Fibroblast of skin of scalp (primary cell): ENCODE measurements around the gene ILDR2.
A peak's percentile ranks its signal among the peaks of the same experiment; 100 is the strongest.
"Not testable (repeated sequence)": the region's sequence is repeated elsewhere in the genome, so short reads cannot be mapped to it uniquely, and the experiment has no call there.

ENCODE experiments used
- DNase-seq: peaks from one replicate; pipeline ENCODE4 v3.0.0-alpha.2; 2013

Gene ILDR2

GRCh38 chr1:166884040-166884642, 91.2 kb downstream of the ILDR2 start:
- DNase-seq, result peak; percentile 14

DNA sequence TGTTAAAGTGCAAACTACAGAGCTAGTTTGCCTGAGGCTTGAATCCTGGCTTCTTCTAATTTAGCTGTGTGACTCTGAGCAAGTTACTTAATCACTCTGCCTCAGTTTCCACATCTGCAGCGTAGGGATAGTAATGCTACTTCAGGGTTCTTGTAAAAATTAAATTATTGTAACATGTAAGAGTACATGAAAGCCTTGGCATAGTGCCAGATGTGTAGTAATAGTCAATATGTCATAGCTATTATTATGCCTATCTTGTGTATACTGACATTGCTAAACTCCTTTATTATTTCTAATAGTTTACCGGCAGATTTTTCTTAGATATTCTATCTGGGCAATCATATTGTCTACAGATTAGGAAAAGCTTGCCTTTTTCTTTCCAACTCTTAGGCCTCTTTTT, 92.4 kb downstream of the ILDR2 start:
- no peak for DNase-seq

DNA sequence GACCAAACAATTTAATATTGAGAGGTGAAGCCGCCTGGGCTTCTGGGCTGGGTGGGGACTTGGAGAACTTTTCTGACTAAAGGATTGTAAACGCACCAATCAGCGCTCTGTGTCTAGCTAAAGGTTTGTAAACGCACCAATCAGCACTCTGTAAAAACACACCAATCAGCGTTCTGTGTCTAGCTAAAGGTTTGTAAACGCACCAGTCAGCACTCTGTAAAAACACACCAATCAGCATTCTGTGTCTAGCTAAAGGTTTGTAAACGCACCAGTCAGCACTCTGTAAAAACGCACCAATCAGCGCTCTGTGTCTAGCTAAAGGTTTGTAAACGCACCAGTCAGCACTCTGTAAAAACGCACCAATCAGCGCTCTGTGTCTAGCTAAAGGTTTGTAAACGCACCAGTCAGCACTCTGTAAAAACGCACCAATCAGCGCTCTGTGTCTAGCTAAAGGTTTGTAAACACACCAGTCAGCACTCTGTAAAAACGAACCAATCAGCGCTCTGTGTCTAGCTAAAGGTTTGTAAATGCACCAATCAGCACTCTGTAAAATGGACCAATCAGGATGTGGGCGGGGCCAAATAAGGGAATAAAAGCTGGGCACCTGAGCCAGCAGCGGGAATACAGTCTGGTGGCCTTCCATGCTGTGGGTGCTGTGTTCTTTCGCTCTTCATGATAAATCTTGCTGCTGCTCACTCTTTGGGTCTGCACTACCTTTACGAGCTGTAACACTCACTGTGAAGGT, 97.0 kb downstream of the ILDR2 start:
- DNase-seq, result not testable (repeated sequence)

DNA sequence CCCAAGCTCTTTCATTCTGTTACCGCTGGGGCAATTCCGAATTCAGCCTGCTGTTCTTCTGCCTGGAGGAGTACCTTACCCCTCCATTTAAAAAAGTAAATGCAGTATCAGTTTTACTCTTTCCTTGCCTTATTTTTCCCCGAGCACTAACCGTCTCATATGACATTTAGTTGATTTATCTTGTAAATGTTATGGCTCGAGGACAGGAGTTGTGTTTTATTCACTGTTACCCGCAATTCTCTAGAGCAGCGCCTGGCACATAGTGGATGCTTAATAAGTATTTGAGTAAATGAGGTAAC, 98.9 kb downstream of the ILDR2 start:
- DNase-seq, result no peak

DNA sequence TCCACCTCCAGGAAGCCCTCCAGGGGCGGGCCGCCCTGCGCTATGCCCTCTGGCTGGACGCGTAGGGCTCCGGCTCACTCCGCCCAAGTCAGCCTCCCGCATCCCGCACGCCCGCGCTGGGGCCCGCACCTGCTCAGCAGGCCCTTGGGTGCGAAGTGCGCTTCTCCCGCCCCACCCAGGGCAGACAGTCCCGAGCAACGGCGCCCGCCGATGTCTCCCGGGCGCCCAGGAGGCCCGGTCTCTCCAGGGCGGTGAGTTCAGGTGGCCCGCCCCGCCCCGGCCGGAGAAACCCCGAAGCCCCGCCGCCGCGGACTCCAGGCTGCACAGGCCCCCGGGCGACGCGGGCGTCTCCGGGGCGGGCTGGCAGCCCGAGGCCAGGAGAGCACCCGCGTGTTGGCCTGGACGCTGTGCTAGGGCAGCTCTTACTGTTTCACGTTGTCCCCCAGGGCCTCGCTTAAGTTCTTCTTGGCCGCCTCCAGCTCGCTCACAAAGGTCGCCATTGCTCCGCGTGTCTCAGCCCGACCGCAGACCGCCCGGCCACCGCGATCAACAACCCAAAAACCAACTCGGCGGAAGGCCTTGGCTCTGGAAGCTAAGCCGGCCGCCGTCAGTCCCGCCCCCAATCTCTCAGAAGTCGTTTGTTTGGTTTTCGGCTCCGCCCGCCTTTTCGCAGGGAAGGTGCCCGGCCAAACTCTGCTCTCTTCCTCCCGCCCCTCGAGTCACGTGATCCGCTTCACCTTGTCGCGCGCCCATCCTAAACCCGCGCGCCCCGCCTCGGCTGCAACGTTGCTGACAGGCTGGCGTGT, 99.4 kb downstream of the ILDR2 start, which contains the start of gene TADA1:
TADA1 (minus strand) TSS at position 531 of the 806 bp plus-strand sequence; CDS start at position 500, 31 bp downstream.
- DNase-seq, result peak; percentile 98

- DNase-seq, result no peak
Measured at GRCh38 chr1:166875302-166875733, 100.0 kb downstream of the ILDR2 start.

DNA sequence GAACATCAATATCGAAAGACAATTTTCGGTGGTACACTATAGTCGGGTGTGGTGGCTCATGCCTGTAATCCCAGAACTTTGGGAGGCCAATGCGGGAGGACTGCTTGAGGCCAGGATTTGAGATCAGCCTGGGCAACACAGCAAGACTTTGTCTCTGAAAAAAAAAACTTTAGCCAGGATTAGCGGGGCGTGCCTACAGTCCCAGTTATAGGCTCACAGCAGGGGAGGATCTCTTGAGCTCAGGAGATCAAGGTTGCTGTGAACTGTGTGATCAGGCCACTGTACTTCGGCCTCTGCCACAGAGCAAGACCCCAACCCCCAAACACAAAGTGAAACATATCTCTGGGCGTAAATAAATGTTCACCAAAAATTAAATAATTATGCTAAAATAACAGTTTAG, 100.9 kb downstream of the ILDR2 start:
- no peak for DNase-seq

- DNase-seq, result no peak
Measured at GRCh38 chr1:166870584-166870983, 104.8 kb downstream of the ILDR2 start.

DNA sequence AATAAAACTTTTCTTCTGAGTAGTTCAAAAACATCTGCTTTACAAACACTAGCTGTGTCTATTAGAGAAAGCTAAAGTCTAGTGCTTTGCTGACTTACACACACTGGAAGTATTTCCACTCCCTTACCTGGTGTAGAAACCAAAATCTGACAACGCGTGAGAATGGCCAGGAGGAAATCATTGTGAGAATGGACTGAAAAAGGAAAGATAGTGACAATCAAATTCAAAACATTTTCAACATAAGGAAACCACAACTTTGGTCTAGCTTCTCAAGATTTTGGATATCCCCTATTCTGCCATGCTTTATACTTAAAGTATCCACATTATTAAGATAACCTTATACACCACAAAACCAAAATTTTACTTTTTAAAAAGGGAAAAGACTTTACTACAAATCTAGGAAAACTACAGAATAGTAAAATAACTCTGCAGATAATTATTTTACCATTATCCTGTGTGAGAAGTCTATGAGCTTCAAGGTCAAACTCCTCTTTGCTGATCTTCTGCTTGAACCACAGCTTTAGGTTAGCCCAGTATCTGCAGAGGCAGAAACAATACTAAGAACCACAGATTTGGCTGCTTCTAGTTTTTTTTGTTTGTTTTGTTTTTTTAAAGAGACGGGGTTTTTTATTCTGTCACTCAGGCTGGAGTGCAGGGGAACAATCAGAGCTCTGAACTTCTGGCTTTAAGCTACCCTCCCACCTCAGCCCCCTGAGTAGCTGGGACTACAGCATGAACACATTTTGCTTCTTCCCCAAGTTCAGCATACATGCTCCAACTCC, 105.8 kb downstream of the ILDR2 start:
- DNase-seq, result no peak

- no peak for DNase-seq
Measured at GRCh38 chr1:166868639-166869038, 106.7 kb downstream of the ILDR2 start.

GRCh38 chr1:166865926-166866325, 109.4 kb downstream of the ILDR2 start:
- DNase-seq, result peak; percentile 19

DNA sequence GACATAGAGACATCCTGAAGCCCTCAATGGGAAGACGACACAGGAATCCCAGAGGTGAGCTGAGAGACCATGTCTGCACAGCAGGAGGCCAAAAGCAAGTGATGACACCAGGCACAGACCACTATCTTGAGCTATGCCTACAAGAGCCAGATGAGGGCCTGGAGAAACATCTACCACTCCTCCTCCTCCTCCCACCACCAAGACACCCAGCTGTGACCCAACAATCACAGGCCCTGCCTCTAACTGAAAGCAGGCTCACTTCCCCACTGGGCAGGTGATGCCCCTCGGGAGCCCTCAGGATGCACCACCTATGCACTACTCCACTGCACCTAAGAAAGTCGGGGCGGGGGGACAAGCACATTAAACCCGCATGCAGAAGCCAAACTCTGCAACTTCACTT, 115.7 kb downstream of the ILDR2 start:
- DNase-seq, result no peak

DNA sequence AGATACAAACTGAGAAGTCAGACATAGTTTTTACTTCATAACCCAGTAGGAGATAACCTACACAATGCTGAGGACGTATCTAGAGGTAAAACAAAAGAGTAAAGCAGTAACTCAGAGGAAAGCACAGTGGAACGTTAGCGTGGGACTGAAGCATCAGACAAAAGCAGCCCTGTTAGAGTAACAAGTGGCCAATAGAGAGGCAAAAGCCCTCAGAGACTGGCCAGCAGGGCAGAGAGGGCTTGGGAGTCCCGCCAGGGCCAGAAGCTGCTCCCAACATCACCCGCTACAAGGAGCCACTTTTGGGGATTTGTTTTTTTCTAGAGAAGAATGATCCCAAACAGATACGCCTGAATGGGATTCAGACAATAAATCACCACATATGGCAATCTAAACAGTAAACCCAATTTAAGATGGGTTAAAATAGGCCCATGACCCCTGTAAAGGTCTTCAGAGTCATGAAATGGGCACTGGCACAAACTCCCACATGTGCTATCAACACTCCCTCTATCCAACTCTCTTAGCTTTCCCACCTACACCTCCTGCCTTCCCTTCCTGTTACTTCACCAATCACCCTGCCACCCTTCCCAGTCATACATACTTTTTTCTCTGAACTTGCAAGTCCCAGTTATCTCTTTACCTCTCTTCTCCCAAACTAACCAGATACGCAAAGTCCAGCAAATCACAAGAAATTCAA, 116.5 kb downstream of the ILDR2 start:
- DNase-seq, result no peak
